ENCODE measurements around the gene ADGRB3. TPM values are rescaled to one million over a fixed set of nuclear protein-coding genes. Genes with fewer than 3 reads are reported as not detected.
A peak's percentile ranks its signal among the peaks of the same experiment; 100 is the strongest.

The ADGRB3 gene
- total RNA-seq (under 1 TPM; 0.20 to 0.39 (median 0.27) TPM), polyA plus RNA-seq (under 1 TPM in 2 of 3 donors, not detected in 1; 0.10 to 0.14 TPM)
- long read RNA-seq, donor 1 = 0 reads
- long read RNA-seq, donor 2 = 0 reads

- Histone ChIP-seq H3K4me3 (peak within 1 kb of the TSS; percentile 72), H3K36me3 (ENCODE audit: insufficient read depth in 1 of 2, low read depth in 1 of 2) (no peaks in the 10 kb centered on the region), H3K9me3 (no peaks in the 10 kb centered on the region), H3K27me3 (ENCODE audit: insufficient read depth in 3 of 3, low read length in 2 of 3) (peaks cover 0 to 36% (median 0%) of the 10 kb centered on the region in 3 donors), H3K27ac (peak within 1 kb of the TSS; percentile 30), H3K4me1 (no peaks in the 10 kb centered on the region)
- no peak for TF ChIP-seq CTCF (IDR thresholded peaks at IDR 0.05)
- ATAC-seq (peak; percentile 67 to 95 (median 90)), DNase-seq (peak; percentile 79 to 87)
- 0 to 1% (median 0%) methylated on average over 52 to 78 of the region's 79 CpGs for WGBS, 3 donors
- intact Hi-C loops (cut with DNase I) = loop anchor here in 1 of 2 donors (5.0 kb wide), 1 partner anchor 322 kb away; no protein-coding TSS in a partner anchor
Observed at GRCh38 chr6:68634726-68635411, at the start of gene ADGRB3. Gene ADGRB3, plus strand, starts transcription at chr6:68635282. Its CDS starts 3,394 bp downstream, at chr6:68638676.

- intact Hi-C loops (cut with DNase I) = no loop called here
- Histone ChIP-seq H3K4me3 (no peak overlapping the region), H3K4me1 (no peaks in the 10 kb centered on the region), H3K27ac (no peak overlapping the region), H3K36me3 (ENCODE audit: insufficient read depth in 1 of 2, low read depth in 1 of 2) (no peaks in the 10 kb centered on the region), H3K9me3 (peaks cover 4% of the 10 kb centered on the region), H3K27me3 (ENCODE audit: insufficient read depth in 3 of 3, low read length in 2 of 3) (no peaks in the 10 kb centered on the region)
- 86 to 97% (median 95%) methylated on average over 1 of the region's 1 CpG for WGBS, 3 donors
- ATAC-seq (no peak), DNase-seq (no peak)
- TF ChIP-seq CTCF (IDR thresholded peaks at IDR 0.05) = no peak
Observed at GRCh38 chr6:68593558-68593957, 41.5 kb upstream of the ADGRB3 start.

- Histone ChIP-seq H3K36me3 (ENCODE audit: insufficient read depth in 1 of 2, low read depth in 1 of 2) (no peaks in the 10 kb centered on the region), H3K4me1 (no peaks in the 10 kb centered on the region), H3K4me3 (no peak overlapping the region), H3K27ac (no peak overlapping the region), H3K27me3 (ENCODE audit: insufficient read depth in 3 of 3, low read length in 2 of 3) (no peaks in the 10 kb centered on the region), H3K9me3 (peaks cover 4% of the 10 kb centered on the region)
- 46 to 56% (median 52%) methylated on average over 3 of the region's 3 CpGs for WGBS, 3 donors
- intact Hi-C loops (cut with DNase I) = no loop called here
- TF ChIP-seq CTCF (IDR thresholded peaks at IDR 0.05) = no peak
- ATAC-seq = no peak
- no peak for DNase-seq
Observed at GRCh38 chr6:68597642-68598041, 37.4 kb upstream of the ADGRB3 start.

- H3K9me3 ChIP-seq = no peaks in the 10 kb centered on the region
- no peak for DNase-seq
- H3K4me3 ChIP-seq = no peak overlapping the region
- no peak for TF ChIP-seq CTCF (IDR thresholded peaks at IDR 0.05)
- H3K27me3 ChIP-seq (ENCODE audit: insufficient read depth in 3 of 3, low read length in 2 of 3) = no peaks in the 10 kb centered on the region
- intact Hi-C loops (cut with DNase I) = no loop called here
- ATAC-seq = no peak
- H3K27ac ChIP-seq = no peak overlapping the region
- no peaks in the 10 kb centered on the region for H3K4me1 ChIP-seq
- H3K36me3 ChIP-seq (ENCODE audit: insufficient read depth in 1 of 2, low read depth in 1 of 2) = no peaks in the 10 kb centered on the region
Observed at GRCh38 chr6:68615938-68616337, 19.1 kb upstream of the ADGRB3 start.

All from psoas muscle (tissue), 8 donors.